ENCODE results near the gene JAML. TPM values are rescaled to one million over a fixed set of nuclear protein-coding genes. Genes with fewer than 3 reads are reported as not detected.

JAML gene
- total RNA-seq, 2 donors from 2014 or later = 2.3 to 8.5 TPM

DNA sequence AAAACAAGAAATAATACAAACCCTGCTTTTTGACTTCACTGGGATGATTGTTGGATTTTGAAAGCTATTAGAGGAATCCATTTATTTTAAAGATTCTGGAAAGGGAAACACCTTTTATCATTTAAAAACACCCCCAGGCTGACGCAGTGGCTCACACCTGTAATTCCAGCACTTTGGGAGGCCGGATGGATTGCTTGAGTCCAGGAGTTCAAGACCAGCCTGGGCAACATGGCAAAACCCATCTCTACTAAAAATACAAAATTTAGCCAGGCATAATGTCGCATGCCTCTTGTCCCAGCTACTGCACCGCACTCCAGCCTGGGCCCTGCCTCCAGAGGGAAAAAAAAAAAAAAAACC is 48.1 kb downstream of the JAML start:
- Histone ChIP-seq H3K4me3 (no peak overlapping the region), H3K36me3 (no peaks in the 10 kb centered on the region), H3K27me3 (replicated peaks; ENCODE audit: insufficient read depth) (no peaks in the 10 kb centered on the region), H3K4me1 (replicated peaks) (no peaks in the 10 kb centered on the region), H3K27ac (no peak overlapping the region), H3K9me3 (no peaks in the 10 kb centered on the region)
- intact Hi-C loops (cut with DNase I) = no loop called here
- DNase-seq (ENCODE audit: low spot score) = no peak
- TF ChIP-seq POLR2AphosphoS5 (IDR thresholded peaks at IDR 0.05) = no peak
- no peak for TF ChIP-seq POLR2A (IDR thresholded peaks at IDR 0.05)
- TF ChIP-seq, protein P1, sequence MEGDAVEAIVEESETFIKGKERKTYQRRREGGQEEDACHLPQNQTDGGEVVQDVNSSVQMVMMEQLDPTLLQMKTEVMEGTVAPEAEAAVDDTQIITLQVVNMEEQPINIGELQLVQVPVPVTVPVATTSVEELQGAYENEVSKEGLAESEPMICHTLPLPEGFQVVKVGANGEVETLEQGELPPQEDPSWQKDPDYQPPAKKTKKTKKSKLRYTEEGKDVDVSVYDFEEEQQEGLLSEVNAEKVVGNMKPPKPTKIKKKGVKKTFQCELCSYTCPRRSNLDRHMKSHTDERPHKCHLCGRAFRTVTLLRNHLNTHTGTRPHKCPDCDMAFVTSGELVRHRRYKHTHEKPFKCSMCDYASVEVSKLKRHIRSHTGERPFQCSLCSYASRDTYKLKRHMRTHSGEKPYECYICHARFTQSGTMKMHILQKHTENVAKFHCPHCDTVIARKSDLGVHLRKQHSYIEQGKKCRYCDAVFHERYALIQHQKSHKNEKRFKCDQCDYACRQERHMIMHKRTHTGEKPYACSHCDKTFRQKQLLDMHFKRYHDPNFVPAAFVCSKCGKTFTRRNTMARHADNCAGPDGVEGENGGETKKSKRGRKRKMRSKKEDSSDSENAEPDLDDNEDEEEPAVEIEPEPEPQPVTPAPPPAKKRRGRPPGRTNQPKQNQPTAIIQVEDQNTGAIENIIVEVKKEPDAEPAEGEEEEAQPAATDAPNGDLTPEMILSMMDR (IDR thresholded peaks at IDR 0.05) = no peak
- WGBS = 66% methylated on average over 4 of the region's 4 CpGs

DNA sequence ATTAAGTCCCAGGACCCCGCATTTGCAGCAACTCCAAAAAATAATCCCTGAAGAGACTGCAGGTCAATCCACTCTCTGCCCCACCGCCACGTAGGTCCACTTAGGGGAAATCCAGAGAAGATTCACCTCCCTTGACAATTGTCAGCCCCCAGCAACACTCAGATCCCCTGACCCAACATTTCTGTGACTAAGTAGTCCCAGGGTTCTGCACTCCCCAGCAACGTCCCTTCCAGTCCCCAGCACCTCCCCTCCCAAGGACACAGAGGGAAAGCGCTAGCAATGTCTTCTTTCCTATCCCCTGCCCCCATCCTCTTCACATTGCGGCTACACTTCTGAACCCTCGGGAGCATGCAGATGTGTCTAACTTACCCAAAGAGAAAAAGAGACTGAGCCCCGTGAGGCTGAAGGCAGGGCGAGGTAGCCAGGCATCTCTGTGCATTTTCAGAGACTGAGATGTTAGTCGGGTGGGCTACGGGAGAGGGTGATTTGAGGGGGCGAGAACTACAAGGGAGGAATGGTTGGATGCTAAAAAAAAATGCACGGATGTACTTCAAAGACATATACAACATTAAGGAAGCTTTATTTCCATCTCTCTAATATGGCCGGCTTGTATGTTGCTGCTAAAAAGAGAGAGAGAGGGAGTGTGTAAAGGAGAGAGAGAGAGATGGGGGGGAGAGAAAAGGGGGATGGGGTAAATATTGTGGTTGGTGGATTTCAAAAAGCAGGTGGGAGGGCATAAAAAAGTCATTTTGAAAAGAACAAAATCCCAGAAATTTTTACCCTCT is 48.6 kb downstream of the JAML start, which contains the start of gene SCN2B:
TSS of gene SCN2B (minus strand) at position 647 of the 785 bp plus-strand sequence. CDS start at position 439, 208 bp downstream.
- no peaks in the 10 kb centered on the region for H3K9me3 ChIP-seq
- no peaks in the 10 kb centered on the region for H3K36me3 ChIP-seq
- WGBS = 14% methylated on average over 14 of the region's 14 CpGs
- no peak for DNase-seq (ENCODE audit: low spot score)
- no peaks in the 10 kb centered on the region for H3K27me3 ChIP-seq (replicated peaks; ENCODE audit: insufficient read depth)
- intact Hi-C loops (cut with DNase I) = no loop called here
- H3K27ac ChIP-seq = no peak within 1 kb of the TSS
- TF ChIP-seq POLR2AphosphoS5 (IDR thresholded peaks at IDR 0.05) (no peak), POLR2A (IDR thresholded peaks at IDR 0.05) (no peak)
- TF ChIP-seq, protein P1 (IDR thresholded peaks at IDR 0.05) = no peak
- H3K4me1 ChIP-seq (replicated peaks) = no peaks in the 10 kb centered on the region
- H3K4me3 ChIP-seq = no peak within 1 kb of the TSS

DNA sequence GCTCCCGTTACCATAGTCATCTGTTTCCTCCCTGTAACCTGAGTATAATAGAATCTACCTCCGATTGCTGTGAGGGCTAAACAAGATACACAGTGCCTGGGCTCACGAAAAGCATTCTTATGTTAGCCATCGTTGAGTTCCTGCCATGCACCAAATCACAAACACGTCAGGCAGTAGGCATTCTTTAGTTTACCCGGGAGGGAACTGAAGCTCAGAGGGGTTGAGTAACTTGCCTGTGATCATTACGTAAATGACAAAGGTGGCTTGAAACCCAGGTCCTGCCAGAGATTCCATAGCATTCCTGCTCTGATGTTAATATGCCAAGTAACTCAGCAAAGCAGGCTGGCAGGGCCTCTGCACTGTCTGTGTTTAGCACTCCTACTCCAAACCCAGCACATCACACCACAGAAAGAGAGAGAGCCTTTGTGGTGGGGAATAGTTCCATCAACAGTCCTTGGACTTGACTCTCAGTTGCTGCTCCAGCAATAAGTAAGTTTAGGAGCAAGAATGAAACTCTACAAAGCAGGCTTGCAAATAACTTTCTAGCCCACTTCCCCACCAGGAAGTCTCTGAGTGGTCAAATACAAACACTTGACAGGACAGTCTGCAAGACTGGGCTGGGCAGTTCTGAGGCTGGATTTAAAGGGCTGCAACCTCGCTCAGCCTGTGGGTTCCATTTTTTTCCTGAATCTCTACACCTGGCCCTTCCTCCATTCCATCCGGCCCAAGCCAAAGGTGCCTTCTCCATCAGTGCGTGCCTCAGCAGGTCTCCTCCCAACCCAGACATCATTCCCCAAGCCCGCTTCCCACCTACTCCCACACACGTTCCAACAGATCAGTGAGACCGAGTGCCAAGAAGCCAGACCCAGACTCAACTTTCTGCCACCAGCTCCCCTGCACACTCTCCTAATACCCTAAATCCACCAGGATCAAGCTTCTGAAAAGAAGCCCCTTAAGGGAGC is 49.5 kb downstream of the JAML start:
- peak; percentile 28 for DNase-seq (ENCODE audit: low spot score)
- WGBS = 25% methylated on average over 13 of the region's 13 CpGs
- no peak overlapping the region for H3K27ac ChIP-seq

DNA sequence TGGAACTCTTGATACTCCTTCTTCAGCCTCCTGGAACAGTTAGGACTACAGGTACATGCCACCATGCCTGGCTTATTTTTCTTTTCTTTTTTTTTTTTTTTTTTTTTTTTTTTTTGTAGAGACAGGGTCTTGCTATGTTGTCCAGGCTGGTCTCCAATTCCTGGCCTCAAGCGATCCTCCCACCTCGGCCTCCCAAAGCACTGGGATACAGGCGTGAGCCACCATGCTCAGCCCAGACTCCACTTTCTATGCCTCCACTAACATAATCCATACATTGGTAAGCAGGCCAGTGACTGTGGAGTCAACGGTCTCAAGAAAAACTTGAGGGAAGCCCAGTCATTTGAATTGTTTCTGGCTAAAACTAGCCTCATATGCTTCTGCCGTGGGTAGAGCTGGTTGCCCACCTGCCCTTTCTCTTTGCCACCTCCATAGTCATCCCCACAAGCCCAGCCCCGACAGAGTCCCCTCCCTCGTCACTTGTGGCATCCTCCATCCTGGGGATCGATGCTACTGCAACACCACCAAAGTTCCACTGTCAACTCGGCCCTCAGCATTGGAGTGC is 50.7 kb downstream of the JAML start:
- no peaks in the 10 kb centered on the region for H3K9me3 ChIP-seq
- TF ChIP-seq, protein P1 (IDR thresholded peaks at IDR 0.05) = no peak
- TF ChIP-seq POLR2A (IDR thresholded peaks at IDR 0.05) = no peak
- TF ChIP-seq POLR2AphosphoS5 (IDR thresholded peaks at IDR 0.05) = no peak
- WGBS = 92% methylated on average over 9 of the region's 9 CpGs
- intact Hi-C loops (cut with DNase I) = no loop called here
- no peak overlapping the region for H3K27ac ChIP-seq
- DNase-seq (ENCODE audit: low spot score) = no peak
- no peaks in the 10 kb centered on the region for H3K4me1 ChIP-seq (replicated peaks)
- H3K4me3 ChIP-seq = no peak overlapping the region
- H3K27me3 ChIP-seq (replicated peaks; ENCODE audit: insufficient read depth) = no peaks in the 10 kb centered on the region
- no peaks in the 10 kb centered on the region for H3K36me3 ChIP-seq

More for the DNA sequence above, 49.5 kb downstream of the JAML start:
- TF ChIP-seq POLR2A (IDR thresholded peaks at IDR 0.05) (peak; percentile 5), POLR2AphosphoS5 (IDR thresholded peaks at IDR 0.05) (peak; percentile 40)
- TF ChIP-seq, protein P1 (IDR thresholded peaks at IDR 0.05) = no peak
- Histone ChIP-seq H3K9me3 (no peaks in the 10 kb centered on the region), H3K4me1 (replicated peaks) (no peaks in the 10 kb centered on the region), H3K36me3 (no peaks in the 10 kb centered on the region), H3K4me3 (no peak overlapping the region), H3K27me3 (replicated peaks; ENCODE audit: insufficient read depth) (no peaks in the 10 kb centered on the region)
- intact Hi-C loops (cut with DNase I) = no loop called here
